GM12891 (cell line): ENCODE data around the gene EFNB3.

Source experiments
- POLR2A ChIP-seq: IDR thresholded peaks from 2 replicates; pipeline ENCODE4 v1.6.1; 2011; ENCODE audit warnings: low read depth, low read length, control low read depth
- POLR2AphosphoS5 ChIP-seq: IDR thresholded peaks from 2 replicates; pipeline ENCODE4 v1.6.1; 2011; ENCODE audit warnings: low read depth, low read length, control low read depth
- POU2F2 ChIP-seq: IDR thresholded peaks from 2 replicates; pipeline ENCODE4 v1.6.1; 2011; ENCODE audit warnings: low read depth, mild to moderate bottlenecking, control low read depth, low read length, moderate library complexity
- SPI1 ChIP-seq: IDR thresholded peaks from 2 replicates; pipeline ENCODE4 v1.6.1; 2011; ENCODE audit warnings: low read depth, low read length, control low read depth
- TAF1 ChIP-seq: IDR thresholded peaks from 2 replicates; pipeline ENCODE4 v1.6.1; 2011; ENCODE audit warnings: low read depth, low read length, control low read depth

GRCh38 chr17:7755095-7755890 lies 50.3 kb downstream of the EFNB3 start:
- TF ChIP-seq POU2F2 (no peak), POLR2A (no peak), POLR2AphosphoS5 (no peak), TAF1 (no peak), SPI1 (no peak)
